Stimulated activated CD4-positive, alpha-beta T cell treated with anti-CD3 and anti-CD28 coated beads, Interleukin-2, amount 100 ng/mL, for 4 hours (primary cell): Measurements from ENCODE around the gene ADCY9.

Experiments used
- DNase-seq: peaks from one replicate; pipeline ENCODE4 v3.0.0-alpha.2; 2020; ENCODE audit warnings: low read depth

The ADCY9 gene

GRCh38 chr16:4032768-4033167 is 83.5 kb downstream of the ADCY9 start:
- DNase-seq = no peak

GRCh38 chr16:4028144-4028543 is 88.1 kb downstream of the ADCY9 start:
- no peak for DNase-seq

- DNase-seq = no peak
These were observed 89.4 kb downstream of the ADCY9 start for GRCh38 chr16:4026854-4027253.

- no peak for DNase-seq
These were observed 90.8 kb downstream of the ADCY9 start for GRCh38 chr16:4025428-4025827.

GRCh38 chr16:4021916-4022315 is 94.3 kb downstream of the ADCY9 start:
- no peak for DNase-seq

GRCh38 chr16:4021070-4021779 is 95.0 kb downstream of the ADCY9 start:
- DNase-seq = no peak

GRCh38 chr16:4019371-4019791 is 96.9 kb downstream of the ADCY9 start:
- no peak for DNase-seq

- DNase-seq = no peak
These were observed 97.9 kb downstream of the ADCY9 start for GRCh38 chr16:4018391-4018790.

GRCh38 chr16:4017807-4018206 is 98.4 kb downstream of the ADCY9 start:
- DNase-seq = no peak

GRCh38 chr16:4016658-4017057 is 99.6 kb downstream of the ADCY9 start:
- no peak for DNase-seq

- DNase-seq = no peak
These were observed 100.3 kb downstream of the ADCY9 start for GRCh38 chr16:4016005-4016352.

GRCh38 chr16:4015275-4016004 is 100.8 kb downstream of the ADCY9 start:
- DNase-seq = no peak

GRCh38 chr16:4011940-4012629 is 104.2 kb downstream of the ADCY9 start:
- no peak for DNase-seq

- DNase-seq = no peak
These were observed 104.9 kb downstream of the ADCY9 start for GRCh38 chr16:4011225-4011939.

- DNase-seq = no peak
These were observed 105.8 kb downstream of the ADCY9 start for GRCh38 chr16:4010225-4011158.

GRCh38 chr16:4009177-4009576 is 107.1 kb downstream of the ADCY9 start:
- DNase-seq = no peak

GRCh38 chr16:4008116-4008515 is 108.1 kb downstream of the ADCY9 start:
- DNase-seq = no peak

GRCh38 chr16:4006397-4006999 is 109.7 kb downstream of the ADCY9 start:
- DNase-seq = no peak

GRCh38 chr16:4005731-4006130 is 110.5 kb downstream of the ADCY9 start:
- DNase-seq = no peak

- DNase-seq = no peak
These were observed 111.0 kb downstream of the ADCY9 start for GRCh38 chr16:4005281-4005680.

- DNase-seq = no peak
These were observed 112.0 kb downstream of the ADCY9 start for GRCh38 chr16:4004206-4004605.
